GM20000 (cell line): Measurements from ENCODE around the gene NR1I2.

ENCODE experiments used
- DNase-seq: peaks from one replicate; pipeline ENCODE4 v3.0.0; 2012; ENCODE audit warnings: low spot score
- CTCF ChIP-seq: IDR thresholded peaks from 2 replicates; pipeline ENCODE4 v1.5.1; 2012; ENCODE audit warnings: mild to moderate bottlenecking, control low read depth; ENCODE audit errors: extremely low read depth, missing control alignments

NR1I2 gene

DNA sequence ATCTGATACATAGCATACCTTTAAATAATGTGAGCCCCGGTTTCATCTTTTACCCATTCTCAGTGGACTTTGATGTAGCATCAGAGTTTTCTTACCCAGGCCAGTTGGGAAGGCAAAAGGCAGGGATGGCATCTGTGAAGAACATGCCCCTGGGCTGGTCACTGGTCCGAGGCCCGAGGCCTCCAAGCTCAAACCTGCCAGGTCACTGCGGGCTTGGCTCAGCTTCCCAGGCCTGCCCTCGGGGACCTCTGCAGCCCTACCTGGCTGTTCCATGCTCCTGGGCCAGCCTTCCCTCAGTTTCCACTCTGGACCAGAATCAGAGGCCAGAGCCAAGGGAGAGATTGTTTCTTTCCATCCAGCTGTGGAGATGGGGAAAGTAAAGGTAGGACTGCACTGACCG lies 26.9 kb downstream of the NR1I2 start:
- no peak for TF ChIP-seq CTCF
- DNase-seq, result no peak

GRCh38 chr3:119809249-119810017 lies 27.5 kb downstream of the NR1I2 start:
- DNase-seq, result peak; percentile 52
- TF ChIP-seq CTCF, result no peak

- TF ChIP-seq CTCF, result peak; percentile 44
- peak; percentile 74 for DNase-seq
These were observed 28.1 kb downstream of the NR1I2 start for GRCh38 chr3:119810018-119810435.

- no peak for TF ChIP-seq CTCF
- DNase-seq, result no peak
These were observed 30.7 kb downstream of the NR1I2 start for GRCh38 chr3:119812491-119813058.

GRCh38 chr3:119815716-119816115 lies 33.8 kb downstream of the NR1I2 start:
- no peak for DNase-seq
- no peak for TF ChIP-seq CTCF

- no peak for TF ChIP-seq CTCF
- DNase-seq, result no peak
These were observed 35.2 kb downstream of the NR1I2 start for GRCh38 chr3:119817071-119817470.

DNA sequence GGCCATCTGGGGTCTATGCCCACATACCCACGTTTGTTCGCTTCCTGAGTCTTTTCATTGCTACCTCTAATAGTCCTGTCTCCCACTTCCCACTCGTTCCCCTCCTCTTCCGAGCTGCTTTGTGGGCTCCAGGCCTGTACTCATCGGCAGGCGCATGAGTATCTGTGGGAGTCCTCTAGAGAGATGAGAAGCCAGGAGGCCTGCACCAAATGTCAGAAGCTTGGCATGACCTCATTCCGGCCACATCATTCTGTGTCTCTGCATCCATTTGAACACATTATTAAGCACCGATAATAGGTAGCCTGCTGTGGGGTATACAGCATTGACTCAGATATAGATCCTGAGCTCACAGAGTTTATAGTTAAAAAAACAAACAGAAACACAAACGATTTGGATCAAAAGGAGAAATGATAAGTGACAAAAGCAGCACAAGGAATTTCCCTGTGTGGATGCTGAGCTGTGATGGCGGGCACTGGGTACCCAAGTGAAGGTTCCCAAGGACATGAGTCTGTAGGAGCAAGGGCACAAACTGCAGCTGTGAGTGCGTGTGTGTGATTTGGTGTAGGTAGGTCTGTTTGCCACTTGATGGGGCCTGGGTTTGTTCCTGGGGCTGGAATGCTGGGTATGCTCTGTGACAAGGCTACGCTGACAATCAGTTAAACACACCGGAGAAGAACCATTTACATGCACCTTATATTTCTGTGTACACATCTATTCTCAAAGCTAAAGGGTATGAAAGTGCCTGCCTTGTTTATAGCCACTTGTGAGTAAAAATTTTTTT lies 35.9 kb downstream of the NR1I2 start:
- no peak for DNase-seq
- no peak for TF ChIP-seq CTCF
